ENCODE data around the gene REELD1. TPM values are rescaled to one million over a fixed set of nuclear protein-coding genes. Genes with fewer than 3 reads are reported as not detected.

Gene REELD1
- total and polyA plus RNA-seq, 12 donors = 0.14 to 1.1 (median 0.40) TPM; not detected in 7

GRCh38 chr4:146175541-146176453 is 38.5 kb upstream of the REELD1 start, which contains the start of gene LSM6:
TSS of gene LSM6 (plus strand) at chr4:146175718. CDS start at chr4:146182922, 7,204 bp downstream.
- intact Hi-C loops (cut with DNase I) = loop anchor here in 1 of 2 donors (10.0 kb wide), 1 partner anchor 231 kb away; no protein-coding TSS in a partner anchor
- H3K36me3 ChIP-seq (replicated peaks in 1 of 2) = no peaks in the 10 kb centered on the region
- no peaks in the 10 kb centered on the region for H3K27me3 ChIP-seq
- H3K9me3 ChIP-seq (replicated peaks in 1 of 3) = no peaks in the 10 kb centered on the region
- peak; percentile 89 to 94 (median 90) for DNase-seq
- TF ChIP-seq POLR2A (IDR thresholded peaks at IDR 0.05) = peak in 1 of 2 donors; percentile 62
- TF ChIP-seq CTCF (IDR thresholded peaks at IDR 0.05) = peak in 3 of 6 experiments; percentile 11 to 26 (median 18)
- peak within 1 kb of the TSS; percentile 68 to 95 (median 93) for H3K27ac ChIP-seq
- H3K4me1 ChIP-seq (replicated peaks in 1 of 2) = peaks cover 10 to 51% of the 10 kb centered on the region in 2 donors
- 0% methylated on average over 35 to 75 of the region's 75 CpGs for WGBS, 4 donors
- peak within 1 kb of the TSS; percentile 20 to 95 (median 70) for H3K4me3 ChIP-seq

GRCh38 chr4:146176891-146177290 is 37.4 kb upstream of the REELD1 start:
- Histone ChIP-seq H3K27me3 (no peaks in the 10 kb centered on the region), H3K9me3 (replicated peaks in 1 of 3) (no peaks in the 10 kb centered on the region), H3K4me3 (peak overlapping the region in 1 of 4 donors; percentile 93), H3K36me3 (replicated peaks in 1 of 2) (no peaks in the 10 kb centered on the region), H3K27ac (no peak overlapping the region), H3K4me1 (replicated peaks in 1 of 2) (peaks cover 10 to 53% of the 10 kb centered on the region in 2 donors)
- WGBS, 4 donors = 74 to 78% (median 76%) methylated on average over 2 of the region's 2 CpGs
- no peak for TF ChIP-seq POLR2A (IDR thresholded peaks at IDR 0.05)
- TF ChIP-seq CTCF (IDR thresholded peaks at IDR 0.05) = no peak
- no peak for DNase-seq
- intact Hi-C loops (cut with DNase I) = loop anchor here in 1 of 2 donors (10.0 kb wide), 1 partner anchor 232 kb away; no protein-coding TSS in a partner anchor

GRCh38 chr4:146178126-146178525 is 36.2 kb upstream of the REELD1 start:
- Histone ChIP-seq H3K36me3 (replicated peaks in 1 of 2) (no peaks in the 10 kb centered on the region), H3K4me1 (replicated peaks in 1 of 2) (peaks cover 10 to 53% of the 10 kb centered on the region in 2 donors), H3K9me3 (replicated peaks in 1 of 3) (no peaks in the 10 kb centered on the region), H3K4me3 (no peak overlapping the region), H3K27me3 (no peaks in the 10 kb centered on the region), H3K27ac (peak overlapping the region in 1 of 5 donors; percentile 35)
- DNase-seq = peak in 3 of 7 donors; percentile 21 to 59 (median 29)
- intact Hi-C loops (cut with DNase I) = loop anchor here in 1 of 2 donors (10.0 kb wide), 1 partner anchor 233 kb away; no protein-coding TSS in a partner anchor
- no peak for TF ChIP-seq POLR2A (IDR thresholded peaks at IDR 0.05)
- no peak for TF ChIP-seq CTCF (IDR thresholded peaks at IDR 0.05)
- WGBS, 4 donors = 60 to 75% (median 68%) methylated on average over 8 of the region's 8 CpGs

GRCh38 chr4:146179784-146180370 is 34.5 kb upstream of the REELD1 start:
- peaks cover 10 to 53% of the 10 kb centered on the region in 2 donors for H3K4me1 ChIP-seq (replicated peaks in 1 of 2)
- no peaks in the 10 kb centered on the region for H3K36me3 ChIP-seq (replicated peaks in 1 of 2)
- 77 to 88% (median 81%) methylated on average over 7 of the region's 7 CpGs for WGBS, 4 donors
- H3K4me3 ChIP-seq = no peak overlapping the region
- H3K27me3 ChIP-seq = no peaks in the 10 kb centered on the region
- H3K27ac ChIP-seq = no peak overlapping the region
- H3K9me3 ChIP-seq (replicated peaks in 1 of 3) = no peaks in the 10 kb centered on the region
- intact Hi-C loops (cut with DNase I) = loop anchor here in 1 of 2 donors (10.0 kb wide), 1 partner anchor 235 kb away; no protein-coding TSS in a partner anchor
- no peak for DNase-seq
- no peak for TF ChIP-seq CTCF (IDR thresholded peaks at IDR 0.05)
- TF ChIP-seq POLR2A (IDR thresholded peaks at IDR 0.05) = no peak

Data from adrenal gland (tissue), 12 donors.